Skeletal muscle satellite cell (primary cell): ENCODE results near the gene MRPS9.

ENCODE experiments used
- H3K27me3 ChIP-seq: 2 replicates; pipeline ENCODE4 v1.7.0; 2013; ENCODE audit warnings: low read length; ENCODE audit not compliant: control insufficient read depth, insufficient read depth
- H3K36me3 ChIP-seq: 2 replicates; pipeline ENCODE4 v1.7.0; 2013; ENCODE audit warnings: mild to moderate bottlenecking, control low read depth, low read length; ENCODE audit not compliant: insufficient read depth
- H3K4me1 ChIP-seq: 2 replicates; pipeline ENCODE4 v1.7.0; 2013; ENCODE audit warnings: low read length; ENCODE audit not compliant: control insufficient read depth, insufficient read depth
- H3K4me2 ChIP-seq: 2 replicates; pipeline ENCODE4 v1.7.0; 2013; ENCODE audit warnings: mild to moderate bottlenecking, low read length
- H3K4me3 ChIP-seq: 2 replicates; pipeline ENCODE4 v1.7.0; 2013; ENCODE audit warnings: low read length
- H3K9ac ChIP-seq: 2 replicates; pipeline ENCODE4 v1.7.0; 2013; ENCODE audit warnings: mild to moderate bottlenecking, low read depth, low read length, moderate library complexity
- H3K9me3 ChIP-seq: replicated peaks from 2 replicates; pipeline ENCODE4 v1.7.0; 2013; ENCODE audit warnings: mild to moderate bottlenecking, control low read depth, low read length

Gene MRPS9

DNA sequence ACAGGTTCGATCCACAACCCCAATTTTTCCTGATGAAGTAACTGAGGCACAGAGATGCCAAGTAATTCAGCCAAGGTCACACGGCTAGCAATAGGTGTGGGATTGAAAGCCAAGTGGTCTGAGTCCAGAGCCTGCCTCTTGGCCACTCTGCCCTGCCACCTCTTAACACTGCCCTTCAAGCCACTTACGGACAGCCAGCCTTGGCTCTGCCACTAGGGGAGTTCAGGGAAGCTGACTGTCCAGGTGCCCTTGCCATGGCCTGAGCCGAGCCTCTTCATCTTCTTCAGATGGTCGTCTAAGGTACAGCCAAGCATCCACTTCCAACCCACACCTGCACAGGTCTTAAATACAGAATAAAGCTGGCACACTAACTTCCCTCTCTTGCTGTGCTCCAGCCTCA, 104.4 kb downstream of the MRPS9 start:
- Histone ChIP-seq H3K27me3 (peaks cover 59% of the 10 kb centered on the region), H3K4me2 (no peak overlapping the region), H3K36me3 (no peaks in the 10 kb centered on the region), H3K9ac (no peak overlapping the region), H3K4me1 (no peaks in the 10 kb centered on the region), H3K9me3 (no peaks in the 10 kb centered on the region), H3K4me3 (no peak overlapping the region)

DNA sequence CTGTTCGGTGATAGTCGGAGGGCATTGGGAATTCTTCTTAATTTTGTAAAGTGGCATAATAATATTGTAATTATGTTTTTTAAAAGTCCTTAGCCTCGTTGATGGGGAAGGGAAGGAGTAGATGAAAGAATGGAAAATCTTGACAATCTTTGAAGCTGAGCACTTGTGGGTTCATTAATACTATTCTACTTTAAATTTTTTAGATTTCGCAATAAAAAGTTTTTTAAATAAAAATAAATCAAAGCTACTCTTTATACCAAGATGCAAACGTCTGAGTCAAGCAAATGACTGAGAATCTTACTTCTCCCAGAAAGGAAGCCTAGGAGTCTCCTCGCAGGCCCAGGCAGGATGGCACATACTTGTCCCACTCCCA, 105.2 kb downstream of the MRPS9 start:
- Histone ChIP-seq H3K9ac (no peak overlapping the region), H3K9me3 (no peaks in the 10 kb centered on the region), H3K36me3 (no peaks in the 10 kb centered on the region), H3K4me3 (peak overlapping the region; percentile 42), H3K4me2 (no peak overlapping the region), H3K4me1 (no peaks in the 10 kb centered on the region), H3K27me3 (peaks cover 63% of the 10 kb centered on the region)

DNA sequence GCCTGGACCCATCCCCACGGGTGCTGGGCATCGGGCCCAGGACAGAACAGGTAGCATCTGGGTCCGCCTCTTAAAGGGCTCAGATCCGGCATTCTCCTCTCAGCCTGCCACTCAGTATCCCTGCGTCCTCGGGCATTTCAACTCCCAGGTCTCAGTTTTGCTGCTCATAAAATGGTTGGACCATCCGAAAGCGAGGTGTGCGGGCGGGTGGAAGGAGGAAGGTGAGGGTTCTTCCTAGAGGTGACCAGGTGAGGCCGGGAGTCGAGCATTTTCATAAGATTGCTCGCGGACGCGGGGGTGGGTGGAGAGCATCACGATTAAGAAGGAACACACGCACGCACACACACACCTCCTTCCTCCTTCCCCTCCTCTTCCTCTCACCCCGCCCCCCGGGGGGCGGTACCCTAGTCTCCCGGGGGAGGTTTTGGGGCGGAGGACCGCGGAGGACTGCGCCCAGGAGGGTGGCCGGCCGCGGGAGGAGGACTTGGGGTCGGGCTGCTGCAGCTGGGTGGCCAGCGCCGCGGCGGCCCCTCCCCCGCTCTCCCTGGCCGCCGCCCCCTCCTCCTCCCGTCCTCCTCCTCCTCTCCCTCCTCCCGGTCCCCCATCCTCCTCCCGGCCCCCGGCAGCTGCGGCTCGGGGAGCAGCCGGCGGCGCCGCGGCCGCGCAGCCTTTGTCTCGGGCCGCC, 105.7 kb downstream of the MRPS9 start:
- Histone ChIP-seq H3K4me1 (no peaks in the 10 kb centered on the region), H3K9me3 (no peaks in the 10 kb centered on the region), H3K4me3 (peak overlapping the region; percentile 42), H3K4me2 (peak overlapping the region; percentile 68), H3K27me3 (peaks cover 62% of the 10 kb centered on the region), H3K9ac (no peak overlapping the region), H3K36me3 (no peaks in the 10 kb centered on the region)

GRCh38 chr2:105144152-105144940, 106.5 kb downstream of the MRPS9 start:
- peak overlapping the region; percentile 68 for H3K4me2 ChIP-seq
- no peak overlapping the region for H3K4me3 ChIP-seq
- H3K9ac ChIP-seq, result no peak overlapping the region
- H3K9me3 ChIP-seq, result no peaks in the 10 kb centered on the region
- no peaks in the 10 kb centered on the region for H3K36me3 ChIP-seq
- H3K4me1 ChIP-seq, result no peaks in the 10 kb centered on the region
- H3K27me3 ChIP-seq, result peaks cover 58% of the 10 kb centered on the region

DNA sequence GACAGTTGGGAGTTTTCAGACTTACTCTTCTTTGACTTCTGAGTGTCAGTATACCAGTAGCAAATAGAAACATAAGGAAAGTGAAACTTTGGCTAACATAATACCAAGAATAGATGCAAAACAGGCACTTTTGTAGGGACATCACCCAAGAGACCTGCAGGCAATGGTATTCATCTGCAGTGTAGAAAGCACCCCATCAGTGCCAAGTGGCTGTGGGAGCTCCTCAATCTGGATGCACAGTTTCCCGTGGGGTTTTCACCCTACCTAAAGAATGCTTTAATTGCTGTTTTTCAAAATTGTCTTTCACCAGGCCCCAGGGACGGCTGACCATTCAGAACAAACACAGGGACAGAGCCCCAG, 107.1 kb downstream of the MRPS9 start:
- Histone ChIP-seq H3K27me3 (peaks cover 58% of the 10 kb centered on the region), H3K9me3 (no peaks in the 10 kb centered on the region), H3K4me2 (no peak overlapping the region), H3K9ac (no peak overlapping the region), H3K4me3 (no peak overlapping the region), H3K36me3 (no peaks in the 10 kb centered on the region), H3K4me1 (no peaks in the 10 kb centered on the region)

DNA sequence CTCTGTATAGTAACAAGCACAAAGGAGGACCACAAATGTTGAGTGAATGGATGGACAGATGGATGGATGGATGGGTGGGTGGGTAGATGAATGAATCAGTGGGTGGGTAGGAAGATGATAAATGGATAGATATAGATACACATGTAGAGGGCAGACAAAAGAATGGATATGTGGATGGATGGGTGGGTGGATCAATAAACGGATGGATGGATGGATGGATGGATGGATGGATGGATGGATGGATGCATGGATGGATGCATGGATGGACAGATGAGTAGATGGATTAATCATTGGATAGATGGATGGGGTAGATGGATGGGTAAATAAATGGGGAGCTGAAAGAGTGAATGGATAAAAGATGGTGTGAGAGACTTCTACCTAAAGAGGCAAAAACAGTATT, 111.4 kb downstream of the MRPS9 start:
- no peaks in the 10 kb centered on the region for H3K4me1 ChIP-seq
- H3K9ac ChIP-seq, result no peak overlapping the region
- no peaks in the 10 kb centered on the region for H3K36me3 ChIP-seq
- H3K4me2 ChIP-seq, result no peak overlapping the region
- no peak overlapping the region for H3K4me3 ChIP-seq
- peaks cover 35% of the 10 kb centered on the region for H3K27me3 ChIP-seq
- H3K9me3 ChIP-seq, result no peaks in the 10 kb centered on the region
